DOHH2 (cell line): ENCODE results near the gene PGK1.

ENCODE experiments used
- H3F3A ChIP-seq: fragments of 200-600 bp; sonication (generic), shearing (Covaris generic); 2 replicates; pipeline ENCODE4 v1.6.0; 2016; ENCODE audit warnings: antibody characterized with exemption, mild to moderate bottlenecking; ENCODE audit not compliant: control insufficient read depth, insufficient read depth
- H3K27ac ChIP-seq: fragments of 200-600 bp; sonication (generic); 2 replicates; pipeline ENCODE4 v1.5.1; 2014; ENCODE audit warnings: low read depth, mild to moderate bottlenecking, low read length, moderate library complexity
- H3K27me3 ChIP-seq: fragments of 200-600 bp; sonication (generic); 2 replicates; pipeline ENCODE4 v1.6.1; 2014; ENCODE audit warnings: mild to moderate bottlenecking, low read length, mixed read lengths; ENCODE audit not compliant: control insufficient read depth
- H3K36me3 ChIP-seq: fragments of 200-600 bp; sonication (generic); 2 replicates; pipeline ENCODE4 v1.6.1; 2014; ENCODE audit warnings: mild to moderate bottlenecking, low read length, moderate library complexity, mixed read lengths; ENCODE audit not compliant: control insufficient read depth
- H3K4me1 ChIP-seq: fragments of 200-600 bp; sonication (generic); 2 replicates; pipeline ENCODE4 v1.6.1; 2014; ENCODE audit warnings: mild to moderate bottlenecking, low read length, mixed read lengths; ENCODE audit not compliant: control insufficient read depth
- H3K4me2 ChIP-seq: fragments of 200-600 bp; sonication (generic); 2 replicates; pipeline ENCODE4 v1.6.0; 2014; ENCODE audit warnings: mild to moderate bottlenecking, low read length, moderate library complexity
- H3K4me3 ChIP-seq: fragments of 200-600 bp; sonication (generic); 2 replicates; pipeline ENCODE4 v1.5.1; 2014; ENCODE audit warnings: mild to moderate bottlenecking, low read length, mixed read lengths
- H3K79me2 ChIP-seq: fragments of 200-600 bp; sonication (generic); 2 replicates; pipeline ENCODE4 v1.6.1; 2014; ENCODE audit warnings: mild to moderate bottlenecking, low read length, mixed read lengths; ENCODE audit not compliant: control insufficient read depth
- H3K9me2 ChIP-seq: fragments of 200-600 bp; sonication (generic); replicated peaks from 2 replicates; pipeline ENCODE4 v1.6.1; 2014; ENCODE audit warnings: mild to moderate bottlenecking, low read length, mixed read lengths; ENCODE audit not compliant: control insufficient read depth
- H3K9me3 ChIP-seq: fragments of 200-600 bp; sonication (generic); 2 replicates; pipeline ENCODE4 v1.6.1; 2014; ENCODE audit warnings: antibody characterized with exemption, low read length, mixed read lengths; ENCODE audit not compliant: control insufficient read depth, insufficient read depth
- H4K20me1 ChIP-seq: fragments of 200-600 bp; sonication (generic); 2 replicates; pipeline ENCODE4 v1.6.0; 2014; ENCODE audit warnings: low read depth, mild to moderate bottlenecking, antibody characterized with exemption, low read length, moderate library complexity; ENCODE audit not compliant: control insufficient read depth, insufficient read depth
- EZH2phosphoT487 ChIP-seq: fragments of 200-600 bp; sonication (generic); IDR thresholded peaks from 2 replicates; pipeline ENCODE4 v1.6.1; 2017; ENCODE audit warnings: borderline replicate concordance, mild to moderate bottlenecking, antibody characterized with exemption, low read length, moderate library complexity, mixed read lengths
- TF ChIP-seq, protein P1 (sequence below): fragments of 200-600 bp; sonication (generic); IDR thresholded peaks from one replicate; pipeline ENCODE4 v1.5.1; 2014; ENCODE audit warnings: antibody characterized with exemption, mild to moderate bottlenecking, low read depth, low read length; ENCODE audit not compliant: poor library complexity, severe bottlenecking

PGK1 gene

DNA sequence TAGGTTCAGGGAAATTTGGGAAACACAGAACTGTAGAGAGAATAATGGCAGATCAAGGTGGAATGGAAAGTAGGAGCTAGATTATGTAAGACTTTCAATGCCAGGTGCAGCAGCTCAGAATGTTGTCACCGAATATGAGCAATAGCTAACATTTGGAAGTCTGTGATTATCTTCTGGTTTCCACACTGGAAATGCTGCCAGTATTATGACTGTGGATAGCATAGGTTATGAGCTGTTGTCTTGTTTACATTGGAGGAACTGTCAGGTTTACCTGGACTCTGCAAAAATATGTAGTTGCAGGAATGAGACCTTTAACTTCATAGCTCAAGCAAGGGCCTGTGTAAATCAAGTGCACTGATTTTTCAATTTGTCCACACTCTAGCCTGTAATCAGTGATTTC lies 61.4 kb downstream of the PGK1 start:
- no peaks in the 10 kb centered on the region for H3F3A ChIP-seq
- TF ChIP-seq EZH2phosphoT487, result no peak
- TF ChIP-seq, protein P1, sequence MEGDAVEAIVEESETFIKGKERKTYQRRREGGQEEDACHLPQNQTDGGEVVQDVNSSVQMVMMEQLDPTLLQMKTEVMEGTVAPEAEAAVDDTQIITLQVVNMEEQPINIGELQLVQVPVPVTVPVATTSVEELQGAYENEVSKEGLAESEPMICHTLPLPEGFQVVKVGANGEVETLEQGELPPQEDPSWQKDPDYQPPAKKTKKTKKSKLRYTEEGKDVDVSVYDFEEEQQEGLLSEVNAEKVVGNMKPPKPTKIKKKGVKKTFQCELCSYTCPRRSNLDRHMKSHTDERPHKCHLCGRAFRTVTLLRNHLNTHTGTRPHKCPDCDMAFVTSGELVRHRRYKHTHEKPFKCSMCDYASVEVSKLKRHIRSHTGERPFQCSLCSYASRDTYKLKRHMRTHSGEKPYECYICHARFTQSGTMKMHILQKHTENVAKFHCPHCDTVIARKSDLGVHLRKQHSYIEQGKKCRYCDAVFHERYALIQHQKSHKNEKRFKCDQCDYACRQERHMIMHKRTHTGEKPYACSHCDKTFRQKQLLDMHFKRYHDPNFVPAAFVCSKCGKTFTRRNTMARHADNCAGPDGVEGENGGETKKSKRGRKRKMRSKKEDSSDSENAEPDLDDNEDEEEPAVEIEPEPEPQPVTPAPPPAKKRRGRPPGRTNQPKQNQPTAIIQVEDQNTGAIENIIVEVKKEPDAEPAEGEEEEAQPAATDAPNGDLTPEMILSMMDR, result no peak
- H3K4me2 ChIP-seq, result no peak overlapping the region
- H3K27me3 ChIP-seq, result no peaks in the 10 kb centered on the region
- no peaks in the 10 kb centered on the region for H3K9me3 ChIP-seq
- no peaks in the 10 kb centered on the region for H3K79me2 ChIP-seq
- no peak overlapping the region for H3K27ac ChIP-seq
- no peaks in the 10 kb centered on the region for H3K36me3 ChIP-seq
- no peaks in the 10 kb centered on the region for H4K20me1 ChIP-seq
- no peaks in the 10 kb centered on the region for H3K9me2 ChIP-seq
- H3K4me3 ChIP-seq, result no peak overlapping the region
- no peaks in the 10 kb centered on the region for H3K4me1 ChIP-seq

DNA sequence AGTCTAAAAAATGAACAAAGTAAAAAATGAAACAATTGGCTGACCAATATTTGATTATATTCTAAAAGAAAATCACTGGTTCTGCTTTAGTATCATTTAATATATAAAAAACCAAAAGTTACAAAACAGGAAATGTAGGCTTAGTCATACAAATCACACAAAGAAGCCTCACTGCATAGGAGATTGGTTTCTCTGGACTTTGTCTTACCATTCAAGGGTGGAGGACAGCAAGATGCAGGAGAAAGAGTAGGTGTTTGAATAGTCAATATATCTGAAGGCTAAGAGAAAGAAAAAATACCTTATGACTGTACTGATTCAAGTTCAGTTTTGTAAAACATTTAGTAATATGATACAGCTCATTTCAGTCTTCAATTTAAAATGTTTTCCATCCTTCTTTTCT lies 64.0 kb downstream of the PGK1 start:
- H3K36me3 ChIP-seq, result no peaks in the 10 kb centered on the region
- no peaks in the 10 kb centered on the region for H3F3A ChIP-seq
- H3K27me3 ChIP-seq, result no peaks in the 10 kb centered on the region
- no peaks in the 10 kb centered on the region for H4K20me1 ChIP-seq
- no peaks in the 10 kb centered on the region for H3K4me1 ChIP-seq
- no peak overlapping the region for H3K4me3 ChIP-seq
- H3K9me3 ChIP-seq, result no peaks in the 10 kb centered on the region
- H3K27ac ChIP-seq, result no peak overlapping the region
- no peaks in the 10 kb centered on the region for H3K9me2 ChIP-seq
- H3K79me2 ChIP-seq, result no peaks in the 10 kb centered on the region
- no peak for TF ChIP-seq EZH2phosphoT487
- TF ChIP-seq, protein P1, result no peak
- H3K4me2 ChIP-seq, result no peak overlapping the region
